ENCODE results near the gene FRG1.
A peak's percentile ranks its signal among the peaks of the same experiment; 100 is the strongest.
"Not testable (repeated sequence)": the region's sequence is repeated elsewhere in the genome, so short reads cannot be mapped to it uniquely, and the experiment has no call there.

Gene FRG1

GRCh38 chr4:189940178-189941004 is at the start of gene FRG1:
TSS of gene FRG1 (plus strand) at chr4:189940872. CDS start at chr4:189941010, 138 bp downstream.
- peak; percentile 95 for DNase-seq

GRCh38 chr4:189897667-189898066 is 43.0 kb upstream of the FRG1 start:
- DNase-seq = no peak

GRCh38 chr4:189899481-189900015 is 41.1 kb upstream of the FRG1 start:
- DNase-seq = not testable (repeated sequence)

- DNase-seq = peak; percentile 14
Measured at GRCh38 chr4:189904420-189905027, 36.1 kb upstream of the FRG1 start.

- no peak for DNase-seq
Measured at GRCh38 chr4:189912170-189912569, 28.5 kb upstream of the FRG1 start.

GRCh38 chr4:189917161-189917891 is 23.3 kb upstream of the FRG1 start:
- DNase-seq = no peak

- no peak for DNase-seq
Measured at GRCh38 chr4:189921058-189921457, 19.6 kb upstream of the FRG1 start.

GRCh38 chr4:189926742-189927141 is 13.9 kb upstream of the FRG1 start:
- not testable (repeated sequence) for DNase-seq

GRCh38 chr4:189941005-189941450 is 356 bp downstream of the FRG1 start:
- DNase-seq = no peak

- not testable (repeated sequence) for DNase-seq
Measured at GRCh38 chr4:189942412-189942811, 1.7 kb downstream of the FRG1 start.

- DNase-seq = not testable (repeated sequence)
Measured at GRCh38 chr4:189944077-189944476, 3.4 kb downstream of the FRG1 start.

GRCh38 chr4:189946906-189947305 is 6.2 kb downstream of the FRG1 start:
- DNase-seq = not testable (repeated sequence)

GRCh38 chr4:189948486-189948885 is 7.8 kb downstream of the FRG1 start:
- DNase-seq = not testable (repeated sequence)

- not testable (repeated sequence) for DNase-seq
Measured at GRCh38 chr4:189969291-189969690, 28.6 kb downstream of the FRG1 start.

GRCh38 chr4:189973646-189974045 is 33.0 kb downstream of the FRG1 start:
- no peak for DNase-seq

GRCh38 chr4:189974056-189974455 is 33.4 kb downstream of the FRG1 start:
- DNase-seq = no peak

GRCh38 chr4:189979196-189980047 is 38.8 kb downstream of the FRG1 start:
- no peak for DNase-seq

GRCh38 chr4:189980292-189980691 is 39.6 kb downstream of the FRG1 start:
- DNase-seq = not testable (repeated sequence)

GRCh38 chr4:189981970-189982369 is 41.3 kb downstream of the FRG1 start:
- no peak for DNase-seq

- DNase-seq = not testable (repeated sequence)
Measured at GRCh38 chr4:189983916-189984526, 43.3 kb downstream of the FRG1 start.

GRCh38 chr4:189984661-189985060 is 44.0 kb downstream of the FRG1 start:
- not testable (repeated sequence) for DNase-seq
